ENCODE measurements around the gene DDX49.

- no peak for TF ChIP-seq CTCF (IDR thresholded peaks at IDR 0.05; ENCODE audit: low read length)
- TF ChIP-seq EZH2 (optimal IDR thresholded peaks at IDR 0.05; ENCODE audit: low read depth, low read length): no peak
Measured at GRCh38 chr19:18871543-18871942, 48.0 kb upstream of the DDX49 start.
